Testis (tissue), 3 donors: ENCODE measurements around the gene SLX4IP. TPM values are rescaled to one million over a fixed set of nuclear protein-coding genes. Genes with fewer than 3 reads are reported as not detected.

Experiments
- DNase-seq: peaks from one replicate; pipeline ENCODE4 v3.0.0-alpha.2; 2019
- H3K27ac ChIP-seq, 2 donors: fragments of 200-600 bp; sonication (generic); one replicate each; pipeline ENCODE4 v1.5.1; 2019
- H3K27me3 ChIP-seq: fragments of 200-600 bp; sonication (generic); one replicate; pipeline ENCODE4 v1.5.1; 2019
- H3K36me3 ChIP-seq: fragments of 200-600 bp; sonication (generic); one replicate; pipeline ENCODE4 v1.5.1; 2017; ENCODE audit warnings: low read depth; ENCODE audit errors: missing control alignments
- H3K4me1 ChIP-seq: fragments of 200-600 bp; sonication (generic); one replicate; pipeline ENCODE4 v1.5.1; 2019
- H3K4me3 ChIP-seq, 2 donors: fragments of 200-600 bp; sonication (generic); one replicate each; pipeline ENCODE4 v1.5.1; 2017 to 2019
- H3K9me3 ChIP-seq: fragments of 200-600 bp; sonication (generic); one replicate; pipeline ENCODE4 v1.5.1; 2017
- POLR2A ChIP-seq: fragments of 450-650 bp; IDR thresholded peaks from one replicate; pipeline ENCODE4 v1.6.1; 2017; ENCODE audit warnings: antibody characterized with exemption, mild to moderate bottlenecking, moderate library complexity
- WGBS, 2 donors: methylation state at CpG; one replicate each; pipeline ENCODE4 v1.1.5; 2018; 5-methylcytosine and 5-hydroxymethylcytosine counted together
- intact Hi-C: fragments of 100-400 bp; cut with DNase I; formaldehyde crosslinking; loops from one replicate; pipeline ENCODE4 v1.15.1; 2023; ENCODE audit warnings: low total_unique reads
- polyA plus RNA-seq: library from polyadenylated mRNA; stranded (reverse); fragments of 350-450 nt; fragmentation: Illumina TruSeq; extraction: RNeasy Lipid Tissue Mini Kit (QIAGEN cat#74804); gene quantifications from one replicate; pipeline ENCODE4 v1.2.3, GENCODE V29; 2014; ENCODE audit warnings: low read depth, low replicate concordance; ENCODE audit not compliant: insufficient read depth
- total RNA-seq, 2 donors: library from RNA; depleted of rRNA; stranded (reverse); fragments of >200 nt; gene quantifications; one replicate each; pipeline ENCODE4 v1.2.3, GENCODE V29; 2016
- TF ChIP-seq, protein P1 (sequence below), 3 experiments: fragments of 450-650 bp in 2 of 3; fragments of 200-600 bp in 1 of 3; sonication (generic) in 1 of 3; IDR thresholded peaks; one replicate each; pipeline ENCODE4 v1.5.1; 2016 to 2019; ENCODE audit warnings: antibody characterized with exemption in 3 of 3, mild to moderate bottlenecking in 2 of 3, moderate library complexity in 1 of 3

The SLX4IP gene
- total and polyA plus RNA-seq, 3 donors from 2014 or later: 3.8 to 10.8 (median 9.7) TPM

DNA sequence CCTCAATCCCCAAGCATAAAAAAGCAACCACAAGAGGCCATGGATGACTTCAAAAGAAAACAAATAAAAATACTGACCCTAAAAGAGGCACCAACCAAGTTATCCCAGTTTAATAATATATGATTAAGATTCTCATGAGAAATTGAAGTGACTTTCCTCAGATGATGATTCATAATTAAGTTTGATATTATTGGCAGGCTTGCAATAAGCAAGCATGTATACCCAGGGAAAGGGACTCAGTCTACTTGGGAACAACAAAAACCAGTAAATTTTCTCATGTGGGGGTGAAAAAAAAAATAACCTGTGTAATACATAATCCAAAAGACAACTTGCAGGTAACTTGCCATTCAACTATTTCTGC lies 219.1 kb downstream of the SLX4IP start:
- no peak overlapping the region for H3K4me3 ChIP-seq
- no peaks in the 10 kb centered on the region for H3K27me3 ChIP-seq
- intact Hi-C loops: no loop called here
- H3K9me3 ChIP-seq: no peaks in the 10 kb centered on the region
- peaks cover 40% of the 10 kb centered on the region for H3K4me1 ChIP-seq
- H3K36me3 ChIP-seq: no peaks in the 10 kb centered on the region
- peak overlapping the region; percentile 8 to 41 for H3K27ac ChIP-seq
- no peak for DNase-seq
- TF ChIP-seq, protein P1, sequence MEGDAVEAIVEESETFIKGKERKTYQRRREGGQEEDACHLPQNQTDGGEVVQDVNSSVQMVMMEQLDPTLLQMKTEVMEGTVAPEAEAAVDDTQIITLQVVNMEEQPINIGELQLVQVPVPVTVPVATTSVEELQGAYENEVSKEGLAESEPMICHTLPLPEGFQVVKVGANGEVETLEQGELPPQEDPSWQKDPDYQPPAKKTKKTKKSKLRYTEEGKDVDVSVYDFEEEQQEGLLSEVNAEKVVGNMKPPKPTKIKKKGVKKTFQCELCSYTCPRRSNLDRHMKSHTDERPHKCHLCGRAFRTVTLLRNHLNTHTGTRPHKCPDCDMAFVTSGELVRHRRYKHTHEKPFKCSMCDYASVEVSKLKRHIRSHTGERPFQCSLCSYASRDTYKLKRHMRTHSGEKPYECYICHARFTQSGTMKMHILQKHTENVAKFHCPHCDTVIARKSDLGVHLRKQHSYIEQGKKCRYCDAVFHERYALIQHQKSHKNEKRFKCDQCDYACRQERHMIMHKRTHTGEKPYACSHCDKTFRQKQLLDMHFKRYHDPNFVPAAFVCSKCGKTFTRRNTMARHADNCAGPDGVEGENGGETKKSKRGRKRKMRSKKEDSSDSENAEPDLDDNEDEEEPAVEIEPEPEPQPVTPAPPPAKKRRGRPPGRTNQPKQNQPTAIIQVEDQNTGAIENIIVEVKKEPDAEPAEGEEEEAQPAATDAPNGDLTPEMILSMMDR (IDR thresholded peaks at IDR 0.05): no peak
- no peak for TF ChIP-seq POLR2A

DNA sequence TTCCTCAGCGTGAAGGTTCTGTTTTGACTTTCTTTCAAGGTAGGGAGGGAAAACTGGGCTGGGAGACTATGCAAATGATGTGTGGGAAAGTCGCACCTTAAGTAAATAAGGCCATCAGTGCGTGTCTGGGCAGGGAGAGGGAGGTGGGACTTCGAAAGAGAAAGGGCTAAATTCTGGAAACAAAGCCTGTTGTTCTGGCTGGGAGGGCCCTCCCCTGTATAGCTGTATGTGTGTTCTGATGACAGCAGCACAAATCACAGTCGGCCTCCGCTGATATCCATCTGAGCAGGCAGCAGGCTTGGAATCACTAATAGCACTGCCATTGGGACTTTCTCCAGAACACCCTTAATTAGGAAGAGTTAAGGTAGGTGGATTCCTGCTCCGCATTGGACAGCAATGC lies 219.5 kb downstream of the SLX4IP start:
- H3K9me3 ChIP-seq: no peaks in the 10 kb centered on the region
- no peak overlapping the region for H3K4me3 ChIP-seq
- TF ChIP-seq, protein P1 (IDR thresholded peaks at IDR 0.05): no peak
- TF ChIP-seq POLR2A: no peak
- WGBS, 2 donors: 56 to 57% methylated on average over 5 to 7 of the region's 7 CpGs
- no peak for DNase-seq
- H3K27me3 ChIP-seq: no peaks in the 10 kb centered on the region
- intact Hi-C loops: no loop called here
- peak overlapping the region in 1 of 2 donors; percentile 41 for H3K27ac ChIP-seq
- H3K36me3 ChIP-seq: no peaks in the 10 kb centered on the region
- H3K4me1 ChIP-seq: peaks cover 40% of the 10 kb centered on the region

DNA sequence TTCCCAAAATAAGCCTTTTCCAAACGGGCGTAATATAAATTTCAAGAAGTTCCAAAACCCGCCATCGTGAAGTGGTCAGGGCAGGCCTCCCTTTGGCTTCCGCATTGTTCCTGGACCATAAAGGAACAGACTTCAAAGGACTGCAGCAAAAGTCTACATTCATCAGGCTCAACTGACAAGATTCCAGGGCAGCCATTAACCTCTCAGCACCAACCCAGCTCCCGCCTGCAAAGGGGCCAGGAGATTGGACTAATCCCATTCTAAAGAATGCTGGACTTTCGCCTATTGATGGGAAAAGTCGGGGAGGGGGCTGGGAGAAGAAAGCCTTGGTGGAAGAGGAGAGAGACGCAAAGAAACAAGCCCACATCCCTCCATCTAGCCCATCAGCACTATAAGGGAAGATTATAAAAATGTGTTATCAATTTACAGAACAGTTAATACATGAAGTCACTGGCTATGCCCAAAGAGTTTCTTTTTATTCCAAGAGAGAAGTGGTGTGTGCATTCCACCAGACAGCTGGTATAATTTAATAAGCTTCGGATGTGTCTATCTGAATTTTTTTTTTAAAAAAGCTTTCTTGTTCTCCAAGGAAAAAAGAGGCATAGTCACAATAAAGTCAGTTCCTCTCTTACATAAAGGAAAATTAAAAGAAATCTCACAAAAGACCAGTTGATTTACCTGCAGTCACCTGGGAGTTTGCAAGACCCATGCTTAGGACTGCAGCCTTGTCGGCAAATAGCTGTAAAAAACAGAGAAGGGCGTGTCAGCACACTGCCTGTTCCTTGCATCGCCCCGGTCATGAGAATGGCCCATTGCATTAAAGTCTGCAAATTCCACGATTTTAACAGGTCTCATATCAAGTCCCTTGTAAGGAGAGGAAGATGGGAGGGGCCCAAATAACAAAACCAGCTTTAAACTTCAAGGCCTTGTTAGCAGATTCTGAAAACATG lies 220.9 kb downstream of the SLX4IP start:
- no peak overlapping the region for H3K27ac ChIP-seq

DNA sequence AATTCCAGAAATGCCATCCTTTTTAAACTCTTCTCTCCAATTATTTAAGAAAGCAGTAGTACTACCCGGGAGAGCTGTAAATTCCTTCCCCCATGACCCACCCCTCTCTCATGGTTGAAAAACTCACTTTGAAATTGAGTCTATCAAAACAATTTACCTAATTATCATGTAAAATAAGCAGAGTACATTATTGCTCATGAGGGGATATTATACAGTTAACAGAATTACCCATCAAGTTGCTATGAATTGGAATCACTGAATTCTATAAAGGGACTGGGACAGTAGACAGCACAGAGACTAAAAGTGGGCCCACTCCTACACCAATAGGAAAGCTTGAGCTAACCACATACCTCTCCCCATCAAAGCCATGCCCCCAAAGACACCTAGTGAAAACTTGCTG lies 222.3 kb downstream of the SLX4IP start:
- TF ChIP-seq, protein P1 (IDR thresholded peaks at IDR 0.05): no peak
- TF ChIP-seq POLR2A: no peak
- Histone ChIP-seq H3K4me1 (peaks cover 32% of the 10 kb centered on the region), H3K27ac (no peak overlapping the region), H3K36me3 (no peaks in the 10 kb centered on the region), H3K4me3 (no peak overlapping the region), H3K9me3 (no peaks in the 10 kb centered on the region), H3K27me3 (no peaks in the 10 kb centered on the region)
- DNase-seq: no peak
- WGBS, 2 donors: 91 to 94% methylated on average over 1 of the region's 1 CpG
- intact Hi-C loops: no loop called here

More for the DNA sequence above, 220.9 kb downstream of the SLX4IP start:
- Histone ChIP-seq H3K4me3 (no peak overlapping the region), H3K4me1 (peaks cover 40% of the 10 kb centered on the region), H3K9me3 (no peaks in the 10 kb centered on the region), H3K27me3 (no peaks in the 10 kb centered on the region), H3K36me3 (no peaks in the 10 kb centered on the region)
- no peak for DNase-seq
- TF ChIP-seq, protein P1 (IDR thresholded peaks at IDR 0.05): no peak
- no peak for TF ChIP-seq POLR2A
- intact Hi-C loops: no loop called here
- 78 to 81% methylated on average over 15 of the region's 15 CpGs for WGBS, 2 donors
